SK-N-SH (cell line): Measurements from ENCODE around the gene TENT5A. TPM values are rescaled to one million over a fixed set of nuclear protein-coding genes. Genes with fewer than 3 reads are reported as not detected.

Source experiments
- CTCF ChIA-PET: fragments of 300-600, 350-600 bp; formaldehyde crosslinking; extraction: SDS; loops from one replicate; lab custom pipeline; 2021; lab: Yijun Ruan, JAX
- POLR2A ChIA-PET: fragments of 350-600 bp; sonication (Branson Sonifier 250); formaldehyde crosslinking; extraction: SDS; loops from one replicate; lab custom pipeline; 2020; ENCODE audit warnings: antibody characterized with exemption, inconsistent platforms; lab: Yijun Ruan, JAX
- DNase-seq: peaks from one replicate; pipeline ENCODE4 v3.0.0; 2012
- H2AFZ ChIP-seq: fragments of 200-600 bp; sonication (generic); 2 replicates; pipeline ENCODE4 v1.8.1; 2016; ENCODE audit warnings: antibody characterized with exemption, mild to moderate bottlenecking, low read depth
- H3F3A ChIP-seq: fragments of 200-600 bp; sonication (generic); replicated peaks from 2 replicates; pipeline ENCODE3; 2016; ENCODE audit warnings: antibody characterized with exemption, mild to moderate bottlenecking; ENCODE audit not compliant: insufficient read depth
- H3K27ac ChIP-seq, 2 experiments: fragments of 200-500 bp in 1 of 2; fragments of 200-600 bp in 1 of 2; sonication (Bioruptor generic) in 1 of 2; sonication (generic), shearing (Covaris generic) in 1 of 2; 2 replicates each; pipeline versions ENCODE4 v1.5.1 to v1.6.1; 2014 to 2016; ENCODE audit warnings: low read depth in 2 of 2, inconsistent platforms in 1 of 2, low read length in 1 of 2, mild to moderate bottlenecking in 1 of 2, mixed read lengths in 1 of 2
- H3K27me3 ChIP-seq: fragments of 200-600 bp; sonication (generic), shearing (Covaris generic); 2 replicates; pipeline ENCODE4 v1.6.1; 2016; ENCODE audit warnings: mixed run types; ENCODE audit not compliant: insufficient read depth
- H3K36me3 ChIP-seq, 2 experiments: fragments of 200-500 bp in 1 of 2; fragments of 200-600 bp in 1 of 2; sonication (Bioruptor generic) in 1 of 2; sonication (generic) in 1 of 2; replicated peaks in 1 of 2; 2 replicates each; pipeline versions ENCODE3 to v1.5.1; 2014 to 2016; ENCODE audit warnings: low read length in 1 of 2, mild to moderate bottlenecking in 1 of 2; ENCODE audit not compliant: insufficient read depth in 2 of 2, control insufficient read depth in 1 of 2
- H3K4me1 ChIP-seq, 2 experiments: fragments of 200-500 bp in 1 of 2; fragments of 200-600 bp in 1 of 2; sonication (Bioruptor generic) in 1 of 2; sonication (generic), shearing (Covaris generic) in 1 of 2; 2 replicates each; pipeline versions ENCODE4 v1.5.1 to v1.6.1; 2014 to 2016; ENCODE audit warnings: low read depth in 1 of 2, low read length in 1 of 2, mixed run types in 1 of 2; ENCODE audit not compliant: insufficient read depth in 2 of 2, control insufficient read depth in 1 of 2
- H3K4me2 ChIP-seq: fragments of 200-600 bp; sonication (generic), shearing (Covaris generic); 2 replicates; pipeline ENCODE4 v1.6.1; 2017; ENCODE audit warnings: mixed run types
- H3K4me3 ChIP-seq, 2 experiments: fragments of 200-500 bp in 1 of 2; fragments of 200-600 bp in 1 of 2; sonication (Bioruptor generic) in 1 of 2; sonication (generic), shearing (Covaris generic) in 1 of 2; 2 replicates each; pipeline versions ENCODE4 v1.5.1 to v1.8.1; 2014 to 2016; ENCODE audit warnings: low read depth in 2 of 2, inconsistent platforms in 1 of 2, low read length in 1 of 2, mild to moderate bottlenecking in 1 of 2, mixed read lengths in 1 of 2, moderate library complexity in 1 of 2
- H3K79me2 ChIP-seq: fragments of 200-600 bp; sonication (generic); 2 replicates; pipeline ENCODE4 v1.8.1; 2017; ENCODE audit warnings: mild to moderate bottlenecking; ENCODE audit not compliant: insufficient read depth
- H3K9ac ChIP-seq: fragments of 200-600 bp; sonication (generic); 2 replicates; pipeline ENCODE4 v1.6.1; 2017; ENCODE audit warnings: mixed run types
- H3K9me2 ChIP-seq: fragments of 200-600 bp; sonication (generic); 2 replicates; pipeline ENCODE4 v1.6.1; 2017; ENCODE audit warnings: mixed run types
- H3K9me3 ChIP-seq: fragments of 200-600 bp; sonication (generic); 2 replicates; pipeline ENCODE4 v1.6.1; 2017; ENCODE audit warnings: mixed run types, mild to moderate bottlenecking, moderate library complexity
- H4K20me1 ChIP-seq: fragments of 200-600 bp; sonication (generic); 2 replicates; pipeline ENCODE4 v1.6.1; 2017; ENCODE audit warnings: mild to moderate bottlenecking, mixed run types; ENCODE audit not compliant: insufficient read depth
- ELF1 ChIP-seq: IDR thresholded peaks from 2 replicates; pipeline ENCODE4 v1.4.0; 2012
- EZH2phosphoT487 ChIP-seq: fragments of 200-600 bp; sonication (generic); IDR thresholded peaks from 2 replicates; pipeline ENCODE4 v1.6.1; 2017; ENCODE audit warnings: low read depth, mixed run types, mild to moderate bottlenecking, antibody characterized with exemption, moderate library complexity, borderline replicate concordance
- FOSL2 ChIP-seq: IDR thresholded peaks from 2 replicates; pipeline ENCODE4 v1.4.0; 2012; ENCODE audit warnings: low read depth, mild to moderate bottlenecking, moderate library complexity, borderline replicate concordance
- FOXM1 ChIP-seq: IDR thresholded peaks from 2 replicates; pipeline ENCODE4 v1.4.0; 2012; ENCODE audit warnings: low read depth, mild to moderate bottlenecking
- GABPA ChIP-seq: IDR thresholded peaks from 2 replicates; pipeline ENCODE4 v1.4.0; 2012; ENCODE audit warnings: low read depth, mild to moderate bottlenecking
- NFIC ChIP-seq: IDR thresholded peaks from 2 replicates; pipeline ENCODE4 v1.4.0; 2012; ENCODE audit warnings: borderline replicate concordance
- NRF1 ChIP-seq: IDR thresholded peaks from 2 replicates; pipeline ENCODE4 v1.6.1; 2012; ENCODE audit warnings: low read depth, mild to moderate bottlenecking, low read length
- RCOR1 ChIP-seq: fragments of 150-350 bp; IDR thresholded peaks from 2 replicates; pipeline ENCODE4 v1.6.1; 2017; ENCODE audit warnings: antibody characterized with exemption, low read length
- RFX5 ChIP-seq: IDR thresholded peaks from 2 replicates; pipeline ENCODE4 v1.6.1; 2012; ENCODE audit warnings: mild to moderate bottlenecking, improper control_type of control experiment, low read length
- SIN3A ChIP-seq: IDR thresholded peaks from 2 replicates; pipeline ENCODE4 v1.6.1; 2012; ENCODE audit warnings: low read depth, mild to moderate bottlenecking, low read length, moderate library complexity, borderline replicate concordance
- SMC3 ChIP-seq: IDR thresholded peaks from 2 replicates; pipeline ENCODE4 v1.6.1; 2012; ENCODE audit warnings: low read depth, low read length, improper control_type of control experiment
- TAF1 ChIP-seq: IDR thresholded peaks from 2 replicates; pipeline ENCODE4 v1.6.1; 2012; ENCODE audit warnings: low read depth, mild to moderate bottlenecking, low read length, moderate library complexity, borderline replicate concordance
- YY1 ChIP-seq: IDR thresholded peaks from 2 replicates; pipeline ENCODE4 v1.4.0; 2012; ENCODE audit warnings: low read depth, mild to moderate bottlenecking
- WGBS: methylation state at CpG from one replicate; pipeline ENCODE4 v1.1.6; 2017; ENCODE audit warnings: low lambda C conversion rate; 5-methylcytosine and 5-hydroxymethylcytosine counted together
- polyA plus RNA-seq, 3 experiments: library from polyadenylated mRNA; depleted of rRNA; stranded (reverse); fragments of >200 nt; gene quantifications; 2 replicates each; pipeline ENCODE4 v1.2.3, GENCODE V29; 2012
- TF ChIP-seq, protein P1 (sequence below): IDR thresholded peaks from 2 replicates; pipeline ENCODE4; 2012
- TF ChIP-seq, protein P2 (sequence below): fragments of 200-600 bp; sonication (generic); IDR thresholded peaks from 2 replicates; pipeline ENCODE4 v1.6.1; 2017; ENCODE audit warnings: antibody characterized with exemption, mild to moderate bottlenecking, moderate library complexity

The TENT5A gene
- polyA plus RNA-seq, 1 of the 3 experiments (the other 2 are of a cell fraction) = 4.9 TPM

DNA sequence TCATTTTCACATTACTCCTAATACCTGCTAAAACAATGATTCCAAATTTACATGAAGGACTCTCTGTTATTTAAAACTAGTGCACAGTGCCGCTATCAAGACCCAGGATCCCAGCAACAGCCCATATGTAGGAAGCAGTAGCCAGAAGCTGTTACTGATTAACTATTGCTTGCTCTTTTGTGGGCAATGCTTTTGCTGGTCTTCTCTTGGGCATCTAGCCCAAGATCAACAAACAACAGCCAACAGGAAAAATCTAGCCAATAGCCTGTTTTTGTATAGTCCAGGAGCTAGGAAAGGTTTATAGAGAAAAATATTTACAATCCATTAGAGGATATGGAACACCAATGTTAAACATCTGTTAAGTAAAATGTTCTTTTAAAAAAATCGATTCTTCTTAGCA lies 22.1 kb upstream of the TENT5A start:
- TF ChIP-seq RCOR1 = no peak
- TF ChIP-seq RFX5 = no peak
- TF ChIP-seq, all 33 proteins: peak for 0
- H3K27me3 ChIP-seq = no peaks in the 10 kb centered on the region

DNA sequence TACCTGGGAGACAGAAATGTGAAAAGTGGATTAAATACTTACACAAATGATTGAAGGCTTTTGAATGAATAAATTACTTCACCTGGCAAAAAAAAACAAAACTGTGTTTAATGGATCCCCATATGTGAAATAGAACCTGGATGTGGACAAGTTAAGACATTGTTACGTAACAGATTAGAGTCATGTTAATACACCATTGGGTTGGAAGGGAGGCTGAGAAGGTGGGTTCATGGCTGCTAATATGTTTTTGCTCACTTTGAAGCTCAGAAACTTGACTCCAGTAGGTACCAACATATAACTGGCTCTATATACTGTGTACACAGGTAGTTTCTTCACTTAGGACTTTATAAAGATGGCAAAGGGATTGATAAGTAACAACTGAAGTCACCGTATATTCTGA lies 21.4 kb upstream of the TENT5A start:
- Histone ChIP-seq H3K27me3 (no peaks in the 10 kb centered on the region), H3K36me3 (no peaks in the 10 kb centered on the region), H3K4me1 (no peaks in the 10 kb centered on the region), H3K79me2 (no peaks in the 10 kb centered on the region; the same call in 1 of the 2 replicates), H3K4me2 (no peak overlapping the region), H4K20me1 (no peaks in the 10 kb centered on the region), H2AFZ (no peak overlapping the region), H3F3A (no peaks in the 10 kb centered on the region), H3K9me3 (no peaks in the 10 kb centered on the region), H3K9ac (no peak overlapping the region), H3K9me2 (no peaks in the 10 kb centered on the region), H3K27ac (no peak overlapping the region), H3K4me3 (no peak overlapping the region)
- no peak for DNase-seq
- CTCF ChIA-PET = no interaction called here
- POLR2A ChIA-PET = no interaction called here
- TF ChIP-seq EZH2phosphoT487 (no peak), TAF1 (no peak), NRF1 (no peak), ELF1 (no peak), GABPA (no peak), YY1 (no peak), NFIC (no peak), FOXM1 (no peak), SIN3A (no peak), SMC3 (no peak), FOSL2 (no peak)
- TF ChIP-seq, protein P1, sequence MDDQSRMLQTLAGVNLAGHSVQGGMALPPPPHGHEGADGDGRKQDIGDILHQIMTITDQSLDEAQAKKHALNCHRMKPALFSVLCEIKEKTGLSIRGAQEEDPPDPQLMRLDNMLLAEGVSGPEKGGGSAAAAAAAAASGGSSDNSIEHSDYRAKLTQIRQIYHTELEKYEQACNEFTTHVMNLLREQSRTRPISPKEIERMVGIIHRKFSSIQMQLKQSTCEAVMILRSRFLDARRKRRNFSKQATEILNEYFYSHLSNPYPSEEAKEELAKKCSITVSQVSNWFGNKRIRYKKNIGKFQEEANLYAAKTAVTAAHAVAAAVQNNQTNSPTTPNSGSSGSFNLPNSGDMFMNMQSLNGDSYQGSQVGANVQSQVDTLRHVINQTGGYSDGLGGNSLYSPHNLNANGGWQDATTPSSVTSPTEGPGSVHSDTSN = no peak
- TF ChIP-seq, protein P2, sequence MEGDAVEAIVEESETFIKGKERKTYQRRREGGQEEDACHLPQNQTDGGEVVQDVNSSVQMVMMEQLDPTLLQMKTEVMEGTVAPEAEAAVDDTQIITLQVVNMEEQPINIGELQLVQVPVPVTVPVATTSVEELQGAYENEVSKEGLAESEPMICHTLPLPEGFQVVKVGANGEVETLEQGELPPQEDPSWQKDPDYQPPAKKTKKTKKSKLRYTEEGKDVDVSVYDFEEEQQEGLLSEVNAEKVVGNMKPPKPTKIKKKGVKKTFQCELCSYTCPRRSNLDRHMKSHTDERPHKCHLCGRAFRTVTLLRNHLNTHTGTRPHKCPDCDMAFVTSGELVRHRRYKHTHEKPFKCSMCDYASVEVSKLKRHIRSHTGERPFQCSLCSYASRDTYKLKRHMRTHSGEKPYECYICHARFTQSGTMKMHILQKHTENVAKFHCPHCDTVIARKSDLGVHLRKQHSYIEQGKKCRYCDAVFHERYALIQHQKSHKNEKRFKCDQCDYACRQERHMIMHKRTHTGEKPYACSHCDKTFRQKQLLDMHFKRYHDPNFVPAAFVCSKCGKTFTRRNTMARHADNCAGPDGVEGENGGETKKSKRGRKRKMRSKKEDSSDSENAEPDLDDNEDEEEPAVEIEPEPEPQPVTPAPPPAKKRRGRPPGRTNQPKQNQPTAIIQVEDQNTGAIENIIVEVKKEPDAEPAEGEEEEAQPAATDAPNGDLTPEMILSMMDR = no peak
- 94% methylated on average over 2 of the region's 2 CpGs for whole genome bisulfite sequencing

More for the DNA sequence above, 22.1 kb upstream of the TENT5A start:
- Histone ChIP-seq H2AFZ (no peak overlapping the region), H3K9me3 (no peaks in the 10 kb centered on the region), H3K79me2 (no peaks in the 10 kb centered on the region; the same call in 1 of the 2 replicates), H3K4me3 (no peak overlapping the region), H3K27ac (no peak overlapping the region), H3K4me1 (no peaks in the 10 kb centered on the region), H3K9me2 (no peaks in the 10 kb centered on the region), H3K36me3 (no peaks in the 10 kb centered on the region), H3K4me2 (no peak overlapping the region), H3F3A (no peaks in the 10 kb centered on the region), H3K9ac (no peak overlapping the region), H4K20me1 (no peaks in the 10 kb centered on the region)
- no peak for DNase-seq
- ChIA-PET CTCF (interaction anchor here (0.6 to 1.3 kb wide), 2 partner anchors 20 to 62 kb away, joined by 3 to 4 read pairs; no protein-coding TSS in a partner anchor), POLR2A (no interaction called here)
- WGBS = 50% methylated on average over 2 of the region's 2 CpGs
